ENCODE measurements around the gene C9orf85.

The C9orf85 gene

GRCh38 chr9:72022841-72023240 is 111.4 kb downstream of the C9orf85 start:
- Histone ChIP-seq H3K4me1 (no peaks in the 10 kb centered on the region), H2AFZ (no peak overlapping the region), H3K36me3 (ENCODE audit: control insufficient read depth, insufficient read depth, low read length) (no peaks in the 10 kb centered on the region), H3K4me3 (ENCODE audit: low read depth, low read length) (no peak overlapping the region), H3K9ac (no peak overlapping the region), H3K27me3 (ENCODE audit: control insufficient read depth, insufficient read depth, low read length) (no peaks in the 10 kb centered on the region), H3K79me2 (no peaks in the 10 kb centered on the region), H3K4me2 (ENCODE audit: low read length) (no peak overlapping the region), H3K27ac (no peak overlapping the region), H3K9me3 (ENCODE audit: control insufficient read depth, low read length) (no peaks in the 10 kb centered on the region)
- no peak for TF ChIP-seq CTCF (IDR thresholded peaks at IDR 0.05)

Data from parathyroid adenoma (tissue), 2 donors.